GM18511 (cell line): Measurements from ENCODE around the gene DDX1.

Experiments
- ATAC-seq: cut with Tn5 transposase; IDR thresholded peaks from one replicate; pipeline ENCODE4 v1.9.1; 2021; ENCODE audit warnings: mild to moderate bottlenecking, moderate library complexity; ENCODE audit not compliant: unreplicated experiment

Gene DDX1

GRCh38 chr2:15658911-15659310 lies 67.2 kb downstream of the DDX1 start:
- ATAC-seq: no peak

GRCh38 chr2:15660491-15661294 lies 69.0 kb downstream of the DDX1 start:
- ATAC-seq: no peak

GRCh38 chr2:15661295-15661569 lies 69.6 kb downstream of the DDX1 start:
- no peak for ATAC-seq

GRCh38 chr2:15662026-15662425 lies 70.4 kb downstream of the DDX1 start:
- no peak for ATAC-seq

DNA sequence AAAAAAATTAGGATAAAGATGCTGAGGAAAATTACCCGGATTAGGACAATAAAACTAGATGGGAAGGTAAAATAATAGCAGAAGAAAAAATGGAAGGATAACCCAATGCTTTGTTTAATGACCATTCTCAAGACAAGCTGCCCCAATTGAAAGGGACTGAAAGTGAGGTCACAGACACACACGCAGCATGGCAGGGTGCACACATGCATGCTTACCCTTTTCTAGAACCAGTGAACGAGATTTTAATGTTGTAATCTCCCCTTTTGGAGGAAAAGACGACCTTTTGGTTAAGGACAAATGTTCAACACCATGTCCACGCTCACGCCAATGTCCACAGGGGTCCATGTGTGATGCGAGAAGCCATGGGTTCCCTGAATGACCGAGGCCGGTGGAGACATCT lies 70.9 kb downstream of the DDX1 start:
- no peak for ATAC-seq

DNA sequence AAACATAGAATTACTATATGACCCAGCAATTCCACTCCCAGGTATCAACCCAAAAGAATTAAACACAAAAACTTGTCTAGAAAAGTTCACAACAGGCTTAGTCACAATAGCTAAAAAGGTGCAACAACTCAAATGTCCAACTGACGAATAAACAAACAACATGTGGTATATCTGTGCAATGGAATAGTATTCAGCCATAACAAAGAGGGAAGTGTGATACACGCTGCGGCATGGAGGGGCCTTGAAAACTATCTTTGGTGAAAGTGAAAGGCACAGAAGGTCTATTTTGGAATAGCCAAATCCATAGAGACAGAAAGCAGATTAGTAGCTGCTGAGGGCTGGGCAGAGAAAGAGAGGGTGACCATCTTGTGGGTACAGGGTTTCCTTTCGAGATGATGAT lies 72.1 kb downstream of the DDX1 start:
- no peak for ATAC-seq

- no peak for ATAC-seq
Measured at GRCh38 chr2:15664273-15665066, 72.8 kb downstream of the DDX1 start.

DNA sequence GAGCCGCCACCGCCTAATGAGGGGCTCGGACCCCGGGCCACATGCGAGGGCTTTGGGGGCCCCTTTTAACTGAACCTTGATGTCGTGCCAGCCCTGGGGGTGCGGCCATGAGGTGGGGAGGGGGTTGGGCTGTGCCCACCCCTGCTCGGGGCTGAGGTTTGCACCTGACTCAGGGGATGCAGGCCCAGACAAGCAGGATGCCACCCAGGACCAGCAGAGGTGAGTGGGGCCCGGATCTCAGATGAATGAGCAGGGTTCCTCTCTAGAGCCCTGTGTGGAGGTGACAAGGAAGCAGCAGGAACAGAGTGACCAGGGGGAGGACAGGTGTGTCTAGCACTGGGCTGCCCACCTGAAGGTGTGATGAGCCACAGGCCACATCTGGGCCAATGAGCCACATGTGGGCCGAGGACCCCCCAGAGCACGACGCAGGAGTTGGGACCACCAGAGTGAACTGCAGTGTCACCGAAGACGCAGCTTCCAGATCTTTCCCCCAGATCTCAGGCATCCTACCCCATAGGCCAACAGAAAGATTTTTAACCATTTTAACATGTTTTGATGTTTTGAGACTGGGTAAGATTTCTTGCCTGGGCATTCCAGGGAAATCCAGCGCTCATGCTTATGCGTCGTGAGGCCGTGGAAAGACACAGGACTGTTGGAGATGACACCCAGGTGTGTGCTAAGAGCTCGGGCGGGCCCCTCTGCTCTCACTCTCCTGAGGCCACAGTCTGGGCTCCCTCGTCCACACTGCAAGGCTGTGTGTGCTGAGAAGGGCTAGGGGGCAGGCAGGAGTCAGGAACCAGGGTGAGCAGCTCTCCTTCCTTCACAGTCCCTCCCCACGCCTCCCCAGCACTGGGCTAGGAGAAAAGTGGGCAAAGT lies 73.6 kb downstream of the DDX1 start:
- no peak for ATAC-seq

- ATAC-seq: no peak
Measured at GRCh38 chr2:15665943-15666460, 74.3 kb downstream of the DDX1 start.

DNA sequence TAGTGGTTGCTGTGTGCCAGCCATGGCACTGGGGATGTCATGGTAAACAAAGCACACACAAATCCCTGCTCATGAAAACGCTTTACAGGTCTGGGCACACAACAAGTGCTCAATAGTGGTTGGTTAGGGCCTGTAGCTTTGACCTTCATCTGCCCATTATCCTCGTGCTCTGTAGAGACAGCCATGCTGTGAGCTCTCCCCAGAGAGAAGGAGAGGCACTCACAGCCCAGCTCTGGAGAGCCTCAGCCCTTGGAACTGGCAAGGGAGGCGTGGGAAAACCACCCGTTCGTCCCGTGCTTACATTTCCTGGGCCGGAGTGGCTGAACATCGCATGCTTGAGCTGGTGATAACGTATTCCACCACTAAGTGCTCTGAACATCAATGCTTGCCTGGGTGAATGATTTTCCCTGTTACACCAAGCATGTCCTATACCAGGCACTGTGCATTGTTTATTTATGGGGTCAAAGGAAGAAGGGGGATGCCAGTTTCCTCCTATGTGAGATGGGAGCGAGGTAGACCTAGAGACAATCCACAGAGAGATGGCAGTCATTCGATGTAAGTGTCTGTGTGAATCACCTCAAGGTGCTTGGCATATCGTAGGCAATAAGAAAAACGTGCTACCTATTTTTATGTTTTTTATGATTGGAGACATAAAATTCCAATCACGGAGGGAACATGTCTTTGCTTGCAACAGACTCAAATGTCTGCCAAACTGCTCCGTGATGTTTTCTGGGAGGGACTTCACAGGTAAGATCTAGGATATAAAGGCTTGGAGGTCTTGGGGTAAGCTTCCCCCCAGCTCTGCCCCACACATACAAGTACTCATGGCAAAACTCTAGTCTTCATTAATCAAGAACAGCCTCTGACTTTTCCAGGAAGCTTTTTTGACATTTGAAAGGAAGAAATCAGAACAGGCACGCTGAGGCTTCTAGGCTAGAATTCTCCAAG lies 75.5 kb downstream of the DDX1 start:
- ATAC-seq: no peak

DNA sequence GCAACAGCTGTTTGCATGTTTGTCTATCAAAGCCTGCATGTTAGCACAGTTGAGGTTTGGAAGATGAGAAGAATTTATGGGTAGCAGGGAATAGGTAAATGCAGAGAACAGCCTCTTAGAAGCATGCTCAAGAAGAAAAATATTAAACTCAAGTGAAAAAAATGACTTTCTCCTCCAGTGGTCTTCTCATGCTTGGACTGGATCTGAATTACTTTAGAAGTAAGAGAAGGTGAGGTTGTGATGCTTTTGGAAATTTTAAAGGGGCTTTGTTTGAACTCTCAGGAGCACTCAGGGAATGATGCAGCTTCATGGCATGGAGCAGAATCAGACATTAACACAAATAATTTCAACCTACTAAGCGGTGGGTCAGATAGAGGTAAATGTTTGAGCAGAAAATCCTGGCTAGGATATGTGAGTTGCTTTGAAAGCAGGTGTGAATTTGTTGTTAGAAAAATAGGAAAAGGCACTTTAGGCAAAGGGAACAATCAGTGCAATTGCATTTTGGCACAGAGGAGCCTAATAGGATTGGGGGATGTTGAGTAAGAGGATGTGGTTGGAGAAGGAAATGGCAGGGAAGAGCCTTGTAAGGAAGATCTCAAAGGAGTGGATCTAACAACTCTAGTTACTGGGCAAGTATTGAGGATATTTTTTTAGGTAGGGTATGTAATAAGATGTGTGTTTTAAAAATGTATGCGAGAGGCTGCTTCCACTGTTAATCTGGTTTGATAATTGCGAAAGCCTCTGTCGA lies 76.3 kb downstream of the DDX1 start:
- ATAC-seq: no peak

GRCh38 chr2:15668611-15669305 lies 77.1 kb downstream of the DDX1 start:
- no peak for ATAC-seq

- no peak for ATAC-seq
Measured at GRCh38 chr2:15669375-15669910, 77.8 kb downstream of the DDX1 start.

DNA sequence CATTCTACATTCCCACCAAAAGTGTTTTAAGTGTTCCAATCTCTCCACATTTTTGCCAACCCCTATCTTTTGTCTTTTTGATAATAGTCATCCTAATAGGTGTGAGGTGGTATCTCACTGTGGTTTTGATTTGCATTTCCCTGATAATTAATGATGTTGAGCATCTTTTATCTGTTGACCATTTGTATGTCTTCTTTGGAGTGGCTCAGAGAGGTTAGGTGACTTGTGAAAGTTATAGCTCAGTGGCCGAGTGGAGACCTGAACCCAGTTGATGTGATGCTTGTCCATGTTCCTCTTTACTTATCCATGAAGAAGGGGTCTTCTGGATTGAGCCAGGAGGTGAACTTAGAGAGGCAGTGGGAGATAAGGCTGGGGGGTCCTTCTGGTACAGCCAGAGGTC lies 78.8 kb downstream of the DDX1 start:
- ATAC-seq: no peak

DNA sequence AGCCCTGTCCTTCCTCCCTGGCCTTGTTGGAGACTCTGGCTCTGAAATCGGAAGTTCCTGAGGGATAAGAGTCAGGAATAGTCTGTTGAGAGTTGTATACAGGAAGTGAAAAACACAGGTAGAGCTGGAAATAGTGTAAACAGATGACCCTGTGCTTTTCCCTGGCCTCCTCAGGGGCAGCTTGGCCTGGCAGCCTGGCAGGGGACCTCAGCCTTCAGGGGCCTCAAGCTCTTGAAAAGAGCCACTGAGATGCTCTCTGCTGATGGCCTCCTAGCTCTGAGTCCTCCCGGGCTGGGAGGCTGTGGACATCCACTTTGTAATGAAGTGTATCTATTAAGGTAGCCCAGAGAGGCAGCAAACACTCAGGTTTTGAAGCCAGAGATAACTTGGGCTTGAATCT lies 79.3 kb downstream of the DDX1 start:
- no peak for ATAC-seq

GRCh38 chr2:15671409-15671808 lies 79.7 kb downstream of the DDX1 start:
- ATAC-seq: no peak

DNA sequence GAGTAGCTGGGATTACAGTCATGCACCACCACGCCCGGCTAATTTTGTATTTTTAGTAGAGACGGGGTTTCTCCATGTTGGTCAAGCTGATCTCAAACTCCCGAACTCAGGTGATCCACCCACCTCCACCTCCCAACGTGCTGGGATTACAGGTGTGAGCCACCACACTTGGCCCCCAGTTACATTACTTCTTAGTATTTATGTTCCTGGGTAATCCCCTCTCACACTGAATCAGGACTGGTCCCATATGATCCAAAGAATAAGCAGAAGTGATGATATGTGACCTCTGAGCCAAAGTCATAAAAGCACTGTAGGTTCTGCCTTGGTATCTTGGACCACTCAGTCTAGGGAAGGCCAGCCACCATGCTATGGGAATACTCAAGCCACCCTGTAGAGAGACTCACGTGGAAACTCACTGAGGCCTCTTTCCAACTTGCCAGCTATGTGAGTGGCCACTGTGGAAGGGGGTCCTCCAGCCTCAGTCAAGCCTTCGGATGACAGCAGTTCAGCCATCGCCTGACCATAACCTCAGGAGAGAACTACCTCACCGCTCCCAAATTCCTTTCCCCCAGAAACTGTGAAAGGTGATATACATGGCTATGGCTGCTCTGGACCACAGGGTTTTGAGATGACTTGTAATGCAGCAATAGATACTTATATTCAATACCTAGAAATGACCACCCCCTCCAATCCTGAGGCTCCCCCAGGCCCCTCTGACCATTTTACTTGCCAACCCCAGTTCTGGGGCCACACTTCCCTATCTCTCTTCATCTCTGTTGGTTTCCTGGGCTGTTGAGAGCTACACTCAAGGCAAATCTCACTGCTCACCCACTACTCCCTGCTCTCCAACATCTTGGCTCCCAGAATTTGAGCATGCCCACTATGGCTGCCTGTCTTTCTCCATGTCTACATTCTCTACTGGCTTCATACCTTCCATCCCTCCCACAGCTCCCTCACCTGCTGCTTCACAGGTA lies 80.5 kb downstream of the DDX1 start:
- no peak for ATAC-seq
